Measurements from ENCODE around the gene VPS51. TPM values are rescaled to one million over a fixed set of nuclear protein-coding genes. Genes with fewer than 3 reads are reported as not detected.

The VPS51 gene
- total and polyA plus RNA-seq, 5 donors from 2014 or later, result 84.2 to 234 (median 96.9) TPM

DNA sequence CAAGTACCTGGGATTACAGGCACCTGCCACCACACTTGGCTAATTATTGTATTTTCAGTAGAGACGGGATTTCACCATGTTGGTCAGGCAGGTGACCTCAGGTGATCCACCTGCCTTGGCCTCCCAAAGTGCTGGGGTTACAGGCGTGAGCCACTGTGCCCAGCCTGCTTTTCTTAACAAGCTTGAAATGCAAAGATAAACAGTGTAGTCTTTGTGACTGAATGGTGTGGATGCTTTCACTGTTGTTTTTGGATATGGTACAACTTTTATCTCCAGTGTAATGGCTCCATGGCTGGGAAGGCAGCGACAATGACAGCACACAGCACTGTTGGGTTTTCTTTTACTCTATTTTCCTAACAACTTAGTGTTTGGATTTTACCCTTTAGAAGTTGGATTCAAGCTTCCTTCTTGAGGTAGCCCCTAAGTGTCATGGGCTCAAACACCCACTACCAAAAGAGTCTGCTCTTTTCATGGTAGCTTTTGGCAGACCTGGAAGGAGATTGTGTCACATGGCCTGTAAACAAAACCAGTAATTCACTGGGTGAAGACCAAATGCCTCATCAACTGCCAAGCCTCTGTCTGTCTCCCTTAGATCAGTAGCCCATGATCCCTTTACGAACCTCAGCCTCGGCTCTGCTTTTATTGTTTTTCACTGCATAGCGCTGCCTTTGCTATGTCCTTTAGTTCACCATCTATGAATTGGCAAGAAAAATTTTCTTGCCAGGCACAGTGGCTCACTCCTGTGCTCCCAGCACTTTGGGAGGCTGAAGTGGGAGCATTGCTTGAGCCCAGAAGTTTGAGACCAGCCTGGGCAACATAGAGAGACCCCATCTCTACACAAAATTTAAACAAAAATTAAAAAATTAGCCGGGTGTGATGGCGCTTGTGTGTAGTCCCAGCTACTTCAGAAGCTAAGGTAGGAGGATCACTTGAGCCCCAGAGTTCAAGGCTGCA, 6.4 kb downstream of the VPS51 start:
- Histone ChIP-seq H3K36me3 (ENCODE audit: control insufficient read depth, insufficient read depth, low read length) (peaks cover 41% of the 10 kb centered on the region), H3K4me1 (ENCODE audit: control insufficient read depth, insufficient read depth, low read length, poor library complexity, severe bottlenecking) (peaks cover 7% of the 10 kb centered on the region), H3K27me3 (ENCODE audit: control insufficient read depth, insufficient read depth, low read length) (no peaks in the 10 kb centered on the region), H3K27ac (ENCODE audit: insufficient read depth, low read length, poor library complexity, severe bottlenecking) (no peak overlapping the region), H3K4me3 (ENCODE audit: low read depth, low read length) (no peak overlapping the region), H3K9me3 (ENCODE audit: control insufficient read depth in 2 of 2, low read length in 2 of 2) (no peaks in the 10 kb centered on the region)
- Mint-ChIP-seq H3K9me3 (no peaks in the 10 kb centered on the region), H3K4me3 (no peak overlapping the region), H3K27ac (peak overlapping the region in 1 of 3 donors; percentile 14), H3K27me3 (no peaks in the 10 kb centered on the region), H3K36me3 (peaks cover 29% of the 10 kb centered on the region), H3K4me1 (peaks cover 9 to 31% (median 26%) of the 10 kb centered on the region in 4 donors)
- ATAC-seq (ENCODE audit: low read depth in 2 of 2) (no peak), DNase-seq (no peak)

DNA sequence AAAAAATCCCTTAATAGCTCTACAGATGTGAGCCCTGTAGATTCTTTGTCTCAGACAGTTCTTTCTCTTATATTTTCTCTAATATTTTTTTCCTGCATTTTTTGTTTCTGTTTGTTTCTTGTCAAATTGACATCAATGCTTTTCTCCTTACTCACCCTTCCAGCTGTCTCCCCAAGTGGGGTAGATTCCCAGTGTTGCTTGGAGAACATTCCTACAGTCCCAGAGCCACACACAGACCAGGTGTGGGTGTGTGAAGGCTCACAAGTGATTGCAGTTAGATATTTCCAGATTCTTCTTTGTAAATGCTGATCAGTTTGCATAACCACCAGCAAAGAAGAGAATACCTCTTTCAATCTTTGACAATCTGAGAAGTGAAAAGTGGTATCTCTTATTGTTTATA, 7.5 kb downstream of the VPS51 start:
- H3K27ac Mint-ChIP-seq, result peak overlapping the region in 2 of 3 donors; percentile 65 to 68
- H3K36me3 ChIP-seq (ENCODE audit: control insufficient read depth, insufficient read depth, low read length), result peaks cover 37% of the 10 kb centered on the region
- H3K4me1 Mint-ChIP-seq, result peaks cover 9 to 27% (median 24%) of the 10 kb centered on the region in 4 donors
- H3K4me3 Mint-ChIP-seq, result no peak overlapping the region
- H3K4me3 ChIP-seq (ENCODE audit: low read depth, low read length), result no peak overlapping the region
- no peaks in the 10 kb centered on the region for H3K27me3 ChIP-seq (ENCODE audit: control insufficient read depth, insufficient read depth, low read length)
- H3K9me3 ChIP-seq (ENCODE audit: control insufficient read depth in 2 of 2, low read length in 2 of 2), result no peaks in the 10 kb centered on the region
- H3K9me3 Mint-ChIP-seq, result no peaks in the 10 kb centered on the region
- H3K27ac ChIP-seq (ENCODE audit: insufficient read depth, low read length, poor library complexity, severe bottlenecking), result no peak overlapping the region
- peaks cover 25% of the 10 kb centered on the region for H3K36me3 Mint-ChIP-seq
- H3K4me1 ChIP-seq (ENCODE audit: control insufficient read depth, insufficient read depth, low read length, poor library complexity, severe bottlenecking), result peaks cover under 1% of the 10 kb centered on the region
- no peaks in the 10 kb centered on the region for H3K27me3 Mint-ChIP-seq
- ATAC-seq (ENCODE audit: low read depth in 2 of 2), result no peak
- DNase-seq, result no peak

DNA sequence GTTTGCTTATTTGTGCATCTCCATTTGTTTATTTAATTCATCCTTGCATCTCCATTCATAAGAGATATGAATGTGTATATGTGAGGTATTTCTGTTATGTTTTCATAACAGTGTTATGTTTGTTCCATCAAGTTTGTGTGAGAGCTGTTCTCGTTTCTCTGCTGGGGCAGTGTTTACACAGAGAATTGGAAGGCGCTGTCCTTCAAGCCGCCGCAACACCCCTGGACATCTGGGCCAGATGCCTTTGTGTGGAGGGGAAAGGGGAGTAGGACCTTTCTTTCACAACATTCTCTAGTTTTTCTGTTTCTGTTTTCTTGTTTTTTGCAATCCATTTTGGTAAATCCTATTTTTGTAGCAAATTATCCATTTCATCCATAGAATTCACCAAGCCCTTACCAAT, 8.6 kb downstream of the VPS51 start:
- Histone ChIP-seq H3K27ac (ENCODE audit: insufficient read depth, low read length, poor library complexity, severe bottlenecking) (no peak overlapping the region), H3K9me3 (ENCODE audit: control insufficient read depth in 2 of 2, low read length in 2 of 2) (no peaks in the 10 kb centered on the region), H3K4me1 (ENCODE audit: control insufficient read depth, insufficient read depth, low read length, poor library complexity, severe bottlenecking) (no peaks in the 10 kb centered on the region), H3K36me3 (ENCODE audit: control insufficient read depth, insufficient read depth, low read length) (peaks cover 45% of the 10 kb centered on the region), H3K27me3 (ENCODE audit: control insufficient read depth, insufficient read depth, low read length) (no peaks in the 10 kb centered on the region), H3K4me3 (ENCODE audit: low read depth, low read length) (no peak overlapping the region)
- peaks cover 21% of the 10 kb centered on the region for H3K36me3 Mint-ChIP-seq
- H3K9me3 Mint-ChIP-seq, result no peaks in the 10 kb centered on the region
- peak overlapping the region; percentile 63 to 79 (median 76) for H3K27ac Mint-ChIP-seq
- H3K4me1 Mint-ChIP-seq, result peaks cover 9 to 27% (median 20%) of the 10 kb centered on the region in 4 donors
- ATAC-seq (ENCODE audit: low read depth in 2 of 2) (no peak), DNase-seq (no peak)
- no peak overlapping the region for H3K4me3 Mint-ChIP-seq
- H3K27me3 Mint-ChIP-seq, result no peaks in the 10 kb centered on the region

DNA sequence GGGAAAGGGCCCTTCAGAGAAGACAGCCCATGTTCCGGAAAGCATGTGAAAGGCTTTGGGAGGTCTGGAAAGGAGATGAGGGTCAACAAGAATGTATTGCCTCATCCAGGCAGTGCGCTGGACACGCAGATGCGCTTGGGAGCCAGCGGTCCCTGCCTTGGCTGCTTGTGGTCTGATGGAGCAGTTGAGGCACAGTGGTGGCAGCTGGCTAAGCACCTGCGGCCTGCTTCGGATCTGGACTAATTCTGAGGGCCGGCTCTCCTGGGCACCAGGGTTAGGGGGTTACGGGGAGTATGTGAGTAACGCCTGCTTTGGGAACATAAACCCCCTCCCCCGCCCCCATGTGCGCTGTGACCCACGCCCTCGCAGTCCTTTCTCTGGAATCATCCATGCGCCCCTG, 11.1 kb downstream of the VPS51 start:
- ATAC-seq (ENCODE audit: low read depth in 2 of 2), result no peak
- no peak for DNase-seq
- Histone ChIP-seq H3K9me3 (ENCODE audit: control insufficient read depth in 2 of 2, low read length in 2 of 2) (no peaks in the 10 kb centered on the region), H3K27ac (ENCODE audit: insufficient read depth, low read length, poor library complexity, severe bottlenecking) (no peak overlapping the region), H3K4me1 (ENCODE audit: control insufficient read depth, insufficient read depth, low read length, poor library complexity, severe bottlenecking) (peaks cover 21% of the 10 kb centered on the region), H3K27me3 (ENCODE audit: control insufficient read depth, insufficient read depth, low read length) (no peaks in the 10 kb centered on the region), H3K4me3 (ENCODE audit: low read depth, low read length) (no peak overlapping the region), H3K36me3 (ENCODE audit: control insufficient read depth, insufficient read depth, low read length) (peaks cover 40% of the 10 kb centered on the region)
- Mint-ChIP-seq H3K4me3 (peak overlapping the region in 2 of 4 donors; percentile 63 to 83), H3K27ac (no peak overlapping the region), H3K27me3 (no peaks in the 10 kb centered on the region), H3K36me3 (peaks cover 22% of the 10 kb centered on the region), H3K9me3 (no peaks in the 10 kb centered on the region), H3K4me1 (peaks cover 4 to 43% (median 30%) of the 10 kb centered on the region in 4 donors)

DNA sequence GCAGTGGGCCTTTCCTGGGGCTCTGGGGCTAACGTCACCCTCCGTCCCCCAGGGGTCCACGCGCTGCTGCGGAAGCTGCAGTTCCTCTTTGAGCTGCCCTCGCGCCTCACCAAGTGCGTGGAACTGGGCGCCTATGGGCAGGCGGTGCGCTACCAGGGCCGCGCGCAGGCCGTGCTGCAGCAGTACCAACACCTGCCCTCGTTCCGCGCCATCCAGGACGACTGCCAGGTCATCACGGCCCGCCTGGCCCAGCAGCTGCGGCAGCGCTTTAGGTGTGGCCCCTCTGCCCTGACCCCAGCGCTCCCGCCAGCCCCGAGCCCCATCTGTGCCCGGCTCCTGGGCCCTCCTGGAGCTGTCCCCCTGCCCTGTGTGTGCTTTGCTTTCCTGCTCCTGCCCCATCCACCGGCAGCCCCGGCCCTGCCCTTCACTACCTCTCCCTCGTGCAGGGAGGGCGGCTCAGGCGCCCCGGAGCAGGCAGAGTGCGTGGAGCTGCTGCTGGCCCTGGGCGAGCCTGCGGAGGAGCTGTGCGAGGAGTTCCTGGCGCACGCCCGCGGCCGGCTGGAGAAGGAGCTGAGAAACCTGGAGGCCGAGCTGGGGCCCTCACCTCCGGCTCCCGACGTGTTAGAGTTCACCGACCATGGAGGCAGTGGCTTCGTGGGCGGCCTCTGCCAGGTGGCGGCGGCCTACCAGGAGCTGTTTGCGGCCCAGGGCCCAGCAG, 11.9 kb downstream of the VPS51 start:
- Mint-ChIP-seq H3K27me3 (no peaks in the 10 kb centered on the region), H3K9me3 (no peaks in the 10 kb centered on the region), H3K4me3 (no peak overlapping the region), H3K27ac (no peak overlapping the region), H3K4me1 (peaks cover 4 to 43% (median 30%) of the 10 kb centered on the region in 4 donors), H3K36me3 (peaks cover 22% of the 10 kb centered on the region)
- Histone ChIP-seq H3K27me3 (ENCODE audit: control insufficient read depth, insufficient read depth, low read length) (no peaks in the 10 kb centered on the region), H3K9me3 (ENCODE audit: control insufficient read depth in 2 of 2, low read length in 2 of 2) (no peaks in the 10 kb centered on the region), H3K4me3 (ENCODE audit: low read depth, low read length) (no peak overlapping the region), H3K36me3 (ENCODE audit: control insufficient read depth, insufficient read depth, low read length) (peaks cover 33% of the 10 kb centered on the region), H3K27ac (ENCODE audit: insufficient read depth, low read length, poor library complexity, severe bottlenecking) (no peak overlapping the region), H3K4me1 (ENCODE audit: control insufficient read depth, insufficient read depth, low read length, poor library complexity, severe bottlenecking) (peaks cover 29% of the 10 kb centered on the region)
- DNase-seq, result no peak
- no peak for ATAC-seq (ENCODE audit: low read depth in 2 of 2)

DNA sequence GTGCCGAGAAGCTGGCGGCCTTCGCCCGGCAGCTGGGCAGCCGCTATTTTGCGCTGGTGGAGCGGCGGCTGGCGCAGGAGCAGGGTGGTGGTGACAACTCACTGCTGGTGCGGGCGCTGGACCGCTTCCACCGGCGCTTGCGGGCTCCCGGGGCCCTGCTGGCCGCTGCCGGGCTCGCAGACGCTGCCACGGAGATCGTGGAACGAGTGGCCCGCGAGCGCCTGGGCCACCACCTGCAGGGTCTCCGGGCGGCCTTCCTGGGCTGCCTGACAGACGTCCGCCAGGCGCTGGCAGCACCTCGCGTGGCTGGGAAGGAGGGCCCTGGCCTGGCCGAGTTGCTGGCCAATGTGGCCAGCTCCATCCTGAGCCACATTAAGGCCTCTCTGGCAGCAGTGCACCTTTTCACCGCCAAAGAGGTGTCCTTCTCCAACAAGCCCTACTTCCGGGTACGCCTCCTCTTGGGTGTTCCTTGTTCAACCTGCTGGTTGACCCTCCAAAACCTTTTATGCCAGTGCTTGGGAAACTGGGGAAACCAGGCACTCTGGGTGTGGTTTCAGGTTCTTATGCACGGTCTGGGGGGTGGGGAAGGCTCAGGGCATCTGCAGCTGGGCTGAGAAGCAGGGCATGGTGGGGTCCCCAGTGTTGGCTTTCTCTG, 12.6 kb downstream of the VPS51 start:
- peaks cover 36% of the 10 kb centered on the region for H3K4me1 ChIP-seq (ENCODE audit: control insufficient read depth, insufficient read depth, low read length, poor library complexity, severe bottlenecking)
- no peak overlapping the region for H3K27ac ChIP-seq (ENCODE audit: insufficient read depth, low read length, poor library complexity, severe bottlenecking)
- no peak overlapping the region for H3K27ac Mint-ChIP-seq
- H3K4me3 ChIP-seq (ENCODE audit: low read depth, low read length), result no peak overlapping the region
- no peaks in the 10 kb centered on the region for H3K27me3 ChIP-seq (ENCODE audit: control insufficient read depth, insufficient read depth, low read length)
- H3K36me3 ChIP-seq (ENCODE audit: control insufficient read depth, insufficient read depth, low read length), result peaks cover 27% of the 10 kb centered on the region
- DNase-seq, result no peak
- ATAC-seq (ENCODE audit: low read depth in 2 of 2), result no peak
- H3K4me1 Mint-ChIP-seq, result peaks cover 4 to 43% (median 28%) of the 10 kb centered on the region in 4 donors
- no peaks in the 10 kb centered on the region for H3K9me3 ChIP-seq (ENCODE audit: control insufficient read depth in 2 of 2, low read length in 2 of 2)
- no peaks in the 10 kb centered on the region for H3K9me3 Mint-ChIP-seq
- H3K27me3 Mint-ChIP-seq, result no peaks in the 10 kb centered on the region
- no peak overlapping the region for H3K4me3 Mint-ChIP-seq
- H3K36me3 Mint-ChIP-seq, result peaks cover 22% of the 10 kb centered on the region

Data from CD4-positive, CD25-positive, alpha-beta regulatory T cell (primary cell).